ENCODE data around the gene NINJ2. TPM values are rescaled to one million over a fixed set of nuclear protein-coding genes. Genes with fewer than 3 reads are reported as not detected.

NINJ2 gene
- total RNA-seq, 2 experiments from 2014 or later: 6.8 to 7.4 TPM

- CTCF ChIA-PET: interaction anchor here (1.0 kb wide), 1 partner anchor 108 kb away, joined by 3 read pairs; no protein-coding TSS in a partner anchor
- no peak overlapping the region for H3K4me3 Mint-ChIP-seq
- H3K4me1 Mint-ChIP-seq: peaks cover 39% of the 10 kb centered on the region
- no peaks in the 10 kb centered on the region for H3K36me3 Mint-ChIP-seq
- H3K27me3 Mint-ChIP-seq: peaks cover 2% of the 10 kb centered on the region
- ATAC-seq (no peak), DNase-seq (no peak)
- H3K27ac Mint-ChIP-seq: peak overlapping the region; percentile 12
- no peaks in the 10 kb centered on the region for H3K9me3 Mint-ChIP-seq (ENCODE audit: low read depth)
Measured at GRCh38 chr12:561908-562593, 101.2 kb downstream of the NINJ2 start.

- no peak for ATAC-seq
- CTCF ChIA-PET: interaction anchor here (0.8 to 1.0 kb wide), 2 partner anchors 15 to 108 kb away, joined by 3 read pairs; no protein-coding TSS in a partner anchor
- H3K4me1 Mint-ChIP-seq: peaks cover 37% of the 10 kb centered on the region
- no peak overlapping the region for H3K27ac Mint-ChIP-seq
- no peaks in the 10 kb centered on the region for H3K36me3 Mint-ChIP-seq
- no peak for DNase-seq
- H3K9me3 Mint-ChIP-seq (ENCODE audit: low read depth): no peaks in the 10 kb centered on the region
- no peak overlapping the region for H3K4me3 Mint-ChIP-seq
- peaks cover 2% of the 10 kb centered on the region for H3K27me3 Mint-ChIP-seq
Measured at GRCh38 chr12:561391-561705, 101.9 kb downstream of the NINJ2 start.

GRCh38 chr12:560691-561390 is 102.4 kb downstream of the NINJ2 start:
- Mint-ChIP-seq H3K27ac (no peak overlapping the region), H3K27me3 (peaks cover 2% of the 10 kb centered on the region), H3K4me3 (no peak overlapping the region), H3K36me3 (no peaks in the 10 kb centered on the region), H3K4me1 (peaks cover 33% of the 10 kb centered on the region), H3K9me3 (ENCODE audit: low read depth) (no peaks in the 10 kb centered on the region)
- no peak for DNase-seq
- CTCF ChIA-PET: interaction anchor here (0.8 to 2.4 kb wide), 3 partner anchors 9 to 107 kb away, joined by 3 to 9 read pairs (median 3); no protein-coding TSS in a partner anchor
- ATAC-seq: no peak

GRCh38 chr12:559906-560455 is 103.3 kb downstream of the NINJ2 start:
- Mint-ChIP-seq H3K36me3 (no peaks in the 10 kb centered on the region), H3K27me3 (peaks cover 2% of the 10 kb centered on the region), H3K9me3 (ENCODE audit: low read depth) (no peaks in the 10 kb centered on the region), H3K4me3 (no peak overlapping the region), H3K4me1 (peaks cover 32% of the 10 kb centered on the region), H3K27ac (no peak overlapping the region)
- ATAC-seq: no peak
- CTCF ChIA-PET: interaction anchor here (2.4 kb wide), 2 partner anchors 10 to 13 kb away, joined by 9 to 10 read pairs; no protein-coding TSS in a partner anchor
- no peak for DNase-seq

GRCh38 chr12:559208-559905 is 103.9 kb downstream of the NINJ2 start:
- DNase-seq: no peak
- Mint-ChIP-seq H3K9me3 (ENCODE audit: low read depth) (no peaks in the 10 kb centered on the region), H3K4me3 (no peak overlapping the region), H3K4me1 (peaks cover 30% of the 10 kb centered on the region), H3K27me3 (peaks cover 2% of the 10 kb centered on the region), H3K27ac (no peak overlapping the region), H3K36me3 (no peaks in the 10 kb centered on the region)
- no peak for ATAC-seq
- CTCF ChIA-PET: interaction anchor here (1.9 to 2.4 kb wide), 3 partner anchors 10 to 193 kb away, joined by 8 to 10 read pairs (median 9); partner anchors contain the start of gene WNK1

GRCh38 chr12:558580-558979 is 104.7 kb downstream of the NINJ2 start:
- DNase-seq: no peak
- H3K36me3 Mint-ChIP-seq: no peaks in the 10 kb centered on the region
- CTCF ChIA-PET: interaction anchor here (0.8 to 2.4 kb wide), 4 partner anchors 11 to 193 kb away, joined by 3 to 10 read pairs (median 8); partner anchors contain the start of gene WNK1
- no peaks in the 10 kb centered on the region for H3K9me3 Mint-ChIP-seq (ENCODE audit: low read depth)
- peaks cover 28% of the 10 kb centered on the region for H3K4me1 Mint-ChIP-seq
- peaks cover 2% of the 10 kb centered on the region for H3K27me3 Mint-ChIP-seq
- H3K4me3 Mint-ChIP-seq: no peak overlapping the region
- no peak for ATAC-seq
- no peak overlapping the region for H3K27ac Mint-ChIP-seq

- Mint-ChIP-seq H3K4me3 (no peak overlapping the region), H3K4me1 (peaks cover 32% of the 10 kb centered on the region), H3K27ac (no peak overlapping the region), H3K36me3 (no peaks in the 10 kb centered on the region), H3K9me3 (ENCODE audit: low read depth) (no peaks in the 10 kb centered on the region), H3K27me3 (peaks cover 8% of the 10 kb centered on the region)
- CTCF ChIA-PET: interaction anchor here (1.0 to 2.0 kb wide), 3 partner anchors 9 to 104 kb away, joined by 3 to 8 read pairs (median 5); no protein-coding TSS in a partner anchor
- DNase-seq: no peak
- ATAC-seq: no peak
Measured at GRCh38 chr12:556498-556897, 106.7 kb downstream of the NINJ2 start.

GRCh38 chr12:554001-554285 is 109.3 kb downstream of the NINJ2 start:
- peaks cover 35% of the 10 kb centered on the region for H3K4me1 Mint-ChIP-seq
- peak overlapping the region; percentile 48 for H3K4me3 Mint-ChIP-seq
- no peaks in the 10 kb centered on the region for H3K9me3 Mint-ChIP-seq (ENCODE audit: low read depth)
- peaks cover 8% of the 10 kb centered on the region for H3K27me3 Mint-ChIP-seq
- H3K36me3 Mint-ChIP-seq: no peaks in the 10 kb centered on the region
- DNase-seq (no peak), ATAC-seq (no peak)
- no peak overlapping the region for H3K27ac Mint-ChIP-seq
- CTCF ChIA-PET: interaction anchor here (0.9 to 1.4 kb wide), 7 partner anchors 9 to 396 kb away, joined by 3 to 4 read pairs (median 3); partner anchors contain the start of gene RAD52

- no peaks in the 10 kb centered on the region for H3K36me3 Mint-ChIP-seq
- ATAC-seq: peak; percentile 65
- peak overlapping the region; percentile 48 for H3K4me3 Mint-ChIP-seq
- peaks cover 35% of the 10 kb centered on the region for H3K4me1 Mint-ChIP-seq
- CTCF ChIA-PET: interaction anchor here (0.9 to 1.4 kb wide), 7 partner anchors 8 to 396 kb away, joined by 3 to 4 read pairs (median 3); partner anchors contain the start of gene RAD52
- peak overlapping the region; percentile 12 for H3K27ac Mint-ChIP-seq
- peak; percentile 69 for DNase-seq
- peaks cover 10% of the 10 kb centered on the region for H3K27me3 Mint-ChIP-seq
- no peaks in the 10 kb centered on the region for H3K9me3 Mint-ChIP-seq (ENCODE audit: low read depth)
Measured at GRCh38 chr12:553216-554000, 109.8 kb downstream of the NINJ2 start.

- Mint-ChIP-seq H3K4me1 (peaks cover 35% of the 10 kb centered on the region), H3K9me3 (ENCODE audit: low read depth) (no peaks in the 10 kb centered on the region), H3K27ac (no peak overlapping the region), H3K27me3 (peaks cover 10% of the 10 kb centered on the region), H3K4me3 (no peak overlapping the region), H3K36me3 (no peaks in the 10 kb centered on the region)
- ATAC-seq (no peak), DNase-seq (no peak)
- CTCF ChIA-PET: interaction anchor here (2.1 to 3.1 kb wide), 2 partner anchors 98 to 110 kb away, joined by 10 to 32 read pairs; no protein-coding TSS in a partner anchor
Measured at GRCh38 chr12:552466-552865, 110.8 kb downstream of the NINJ2 start.

GRCh38 chr12:550473-551260 is 112.6 kb downstream of the NINJ2 start:
- Mint-ChIP-seq H3K36me3 (no peaks in the 10 kb centered on the region), H3K27ac (no peak overlapping the region), H3K9me3 (ENCODE audit: low read depth) (no peaks in the 10 kb centered on the region), H3K27me3 (peaks cover 14% of the 10 kb centered on the region), H3K4me3 (no peak overlapping the region), H3K4me1 (peaks cover 39% of the 10 kb centered on the region)
- DNase-seq (no peak), ATAC-seq (no peak)
- CTCF ChIA-PET: interaction anchor here (1.3 to 3.1 kb wide), 5 partner anchors 26 to 108 kb away, joined by 4 to 32 read pairs (median 4); partner anchors contain the start of gene B4GALNT3
